ENCODE results near the gene OIT3. TPM values are rescaled to one million over a fixed set of nuclear protein-coding genes. Genes with fewer than 3 reads are reported as not detected.

OIT3 gene
- total and polyA plus RNA-seq, 2 of the 8 experiments (the other 6 are each of a cell fraction or from before 2014, with no cell fraction given) = not detected

GRCh38 chr10:72879245-72879644 lies 14.3 kb upstream of the OIT3 start:
- no peak overlapping the region for H4K8ac ChIP-seq (ENCODE audit: extremely low read depth, insufficient read depth, low read length)
- no peak overlapping the region for H3K14ac ChIP-seq (ENCODE audit: insufficient read length)
- H2BK20ac ChIP-seq (ENCODE audit: low read length) = no peak overlapping the region
- H3K9ac ChIP-seq (replicated peaks in 1 of 4; ENCODE audit: extremely low read depth in 1 of 4, low read depth in 3 of 4, low read length in 3 of 4) = no peak overlapping the region
- no peaks in the 10 kb centered on the region for H3K27me3 ChIP-seq (replicated peaks in 1 of 4; ENCODE audit: control insufficient read depth in 3 of 4, extremely low read depth in 1 of 4, insufficient read depth in 3 of 4, low read length in 3 of 4)
- no peaks in the 10 kb centered on the region for H3K23me2 ChIP-seq (ENCODE audit: low read depth, low read length)
- H3K4me3 ChIP-seq (ENCODE audit: extremely low read depth in 1 of 4, insufficient read depth in 2 of 4, low read depth in 3 of 4, low read length in 4 of 4) = no peak overlapping the region
- no peak overlapping the region for H2AK5ac ChIP-seq (ENCODE audit: low read depth, low read length)
- H4K5ac ChIP-seq (ENCODE audit: insufficient read length, low read depth, low read length) = no peak overlapping the region
- no peaks in the 10 kb centered on the region for H3K79me1 ChIP-seq (ENCODE audit: low read depth, low read length)
- ChIA-PET CTCF (ENCODE audit: partially characterized antibody) (no interaction called here), POLR2A (ENCODE audit: partially characterized antibody) (no interaction called here)
- DNase-seq (ENCODE audit: low read depth in 1 of 2, low spot score in 2 of 2) = no peak
- TF ChIP-seq TEAD4 (IDR thresholded peaks at IDR 0.05; ENCODE audit: low read depth, low read length) = no peak
- TF ChIP-seq EGR1 (IDR thresholded peaks at IDR 0.05; ENCODE audit: borderline replicate concordance, low read depth, low read length) = no peak
- no peak for TF ChIP-seq TAF7 (optimal IDR thresholded peaks at IDR 0.05; ENCODE audit: borderline replicate concordance, low read depth, low read length)
- TF ChIP-seq EZH2 (IDR thresholded peaks at IDR 0.05; ENCODE audit: low read depth, low read length, severe bottlenecking) = no peak
- TF ChIP-seq SRF (IDR thresholded peaks at IDR 0.05; ENCODE audit: low read depth, low read length) = no peak
- no peak for TF ChIP-seq ASH2L (IDR thresholded peaks at IDR 0.05; ENCODE audit: low read length)
- no peak for TF ChIP-seq BCL11A (IDR thresholded peaks at IDR 0.05; ENCODE audit: low read depth in 2 of 2, low read length in 2 of 2)
- no peak for TF ChIP-seq TAF1 (IDR thresholded peaks at IDR 0.05; ENCODE audit: low read depth, low read length)
- no peak for TF ChIP-seq GABPA (IDR thresholded peaks at IDR 0.05; ENCODE audit: borderline replicate concordance, insufficient read depth, low read length)
- TF ChIP-seq GTF2F1 (IDR thresholded peaks at IDR 0.05; ENCODE audit: borderline replicate concordance, low read depth, low read length) = no peak
- H2BK15ac ChIP-seq (ENCODE audit: low read length) = no peak overlapping the region
- H4K91ac ChIP-seq (replicated peaks; ENCODE audit: insufficient read length, low read length) = no peak overlapping the region
- H2BK5ac ChIP-seq (ENCODE audit: low read depth, low read length) = no peak overlapping the region
- H3K18ac ChIP-seq (ENCODE audit: extremely low read depth, low read length) = no peak overlapping the region
- no peaks in the 10 kb centered on the region for H3K4me1 ChIP-seq (replicated peaks in 1 of 4; ENCODE audit: control insufficient read depth in 3 of 4, insufficient read depth in 4 of 4, low read length in 3 of 4)
- WGBS, 2 experiments (ENCODE audit: extremely low coverage in 1 of 2, insufficient coverage in 1 of 2, insufficient read length in 1 of 2, insufficient replicate concordance in 2 of 2, low coverage in 1 of 2, low lambda C conversion rate in 2 of 2, missing lambda C conversion rate in 1 of 2) = 96% methylated on average over 2 of the region's 2 CpGs; no CpG with 5 or more reads in 1 of the 2 experiments
- H3K4ac ChIP-seq (replicated peaks; ENCODE audit: insufficient read length, low read depth, low read length) = no peak overlapping the region
- FAIRE-seq = no peak
- H3K36me3 ChIP-seq (ENCODE audit: control insufficient read depth in 2 of 4, insufficient read depth in 4 of 4, low read length in 3 of 4) = peaks cover 0 to 23% (median 2%) of the 10 kb centered on the region in 4 experiments; a peak in 4 of 8 replicates
- no peak overlapping the region for H2AFZ ChIP-seq (ENCODE audit: low read length)
- H2BK120ac ChIP-seq (replicated peaks; ENCODE audit: low read depth, low read length) = no peak overlapping the region
- no peaks in the 10 kb centered on the region for H3K9me3 ChIP-seq (ENCODE audit: insufficient read depth in 2 of 2, low read depth in 1 of 2, low read length in 1 of 2)
- H3K79me2 ChIP-seq (ENCODE audit: control insufficient read depth in 1 of 2, insufficient read depth in 2 of 2, low read length in 2 of 2) = no peaks in the 10 kb centered on the region
- H3K4me2 ChIP-seq (ENCODE audit: insufficient read depth in 1 of 2, low read depth in 2 of 2, low read length in 2 of 2) = no peak overlapping the region
- no peak overlapping the region for H2BK12ac ChIP-seq (ENCODE audit: low read depth, low read length)
- no peaks in the 10 kb centered on the region for H4K20me1 ChIP-seq (replicated peaks in 1 of 2; ENCODE audit: control insufficient read depth in 1 of 2, insufficient read depth in 2 of 2, low read length in 2 of 2)
- no peak overlapping the region for H3K23ac ChIP-seq (ENCODE audit: insufficient read length)
- no peak overlapping the region for H3K27ac ChIP-seq (ENCODE audit: low read depth, low read length)
- H3K56ac ChIP-seq (replicated peaks; ENCODE audit: insufficient read length, low read depth, low read length) = no peak overlapping the region

Data from H1 (cell line).